H1 (cell line): ENCODE measurements around the gene PSD2. TPM values are rescaled to one million over a fixed set of nuclear protein-coding genes. Genes with fewer than 3 reads are reported as not detected.

Experiments used
- CHD2 ChIP-seq: IDR thresholded peaks from 2 replicates; pipeline ENCODE4 v1.6.1; 2012; ENCODE audit warnings: low read length, improper control_type of control experiment
- NRF1 ChIP-seq: IDR thresholded peaks from 2 replicates; pipeline ENCODE4 v1.6.1; 2011; ENCODE audit warnings: mild to moderate bottlenecking, low read depth, low read length, improper control_type of control experiment
- SIRT6 ChIP-seq: IDR thresholded peaks from one replicate; pipeline ENCODE4 v1.7.1; 2012; ENCODE audit warnings: low read length, inconsistent platforms
- SP1 ChIP-seq: IDR thresholded peaks from 2 replicates; pipeline ENCODE4 v1.6.1; 2011; ENCODE audit warnings: low read depth, low read length
- TBP ChIP-seq: IDR thresholded peaks from 2 replicates; pipeline ENCODE4 v1.6.1; 2011; ENCODE audit warnings: low read depth, low read length, improper control_type of control experiment
- USF2 ChIP-seq: IDR thresholded peaks from 2 replicates; pipeline ENCODE4 v1.6.1; 2011; ENCODE audit warnings: low read length, improper control_type of control experiment
- polyA plus RNA-seq, 7 experiments: library from polyadenylated mRNA; depleted of rRNA in 3 of 7; stranded (reverse) in 5 of 7; unstranded in 2 of 7; fragments of >200 nt in 5 of 7; fragments of 200-250 nt in 2 of 7; gene quantifications; 1 replicate in 5 of 7; 2 replicates in 1 of 7; 4 replicates in 1 of 7; pipeline versions ENCODE4 v1.2.1 to v1.2.3, GENCODE V29; 2011 to 2013; ENCODE audit warnings: missing spikeins in 2 of 7, mixed read lengths in 2 of 7
- total RNA-seq: library from RNA; stranded (reverse); fragmentation: NEBNext Ultra II Directional; extraction: Animal tissue kit (Norgen Biotek cat#: 25700); gene quantifications from 2 replicates; pipeline ENCODE4 v1.2.1, GENCODE V29; 2021
- TF ChIP-seq, protein P1 (sequence below): fragments of 300-600 bp; sonication (generic); IDR thresholded peaks from 2 replicates; pipeline ENCODE4 v1.7.1; 2012; ENCODE audit warnings: low read length, moderate library complexity, mild to moderate bottlenecking, inconsistent platforms; ENCODE audit not compliant: insufficient replicate concordance
- TF ChIP-seq, protein P2 (sequence below): IDR thresholded peaks from 2 replicates; pipeline ENCODE4 v1.6.1; 2012; ENCODE audit warnings: inconsistent platforms

The PSD2 gene
- total and polyA plus RNA-seq, 2 of the 8 experiments (the other 6 are each of a cell fraction or from before 2014, with no cell fraction given): 0.06 to 0.14 TPM

DNA sequence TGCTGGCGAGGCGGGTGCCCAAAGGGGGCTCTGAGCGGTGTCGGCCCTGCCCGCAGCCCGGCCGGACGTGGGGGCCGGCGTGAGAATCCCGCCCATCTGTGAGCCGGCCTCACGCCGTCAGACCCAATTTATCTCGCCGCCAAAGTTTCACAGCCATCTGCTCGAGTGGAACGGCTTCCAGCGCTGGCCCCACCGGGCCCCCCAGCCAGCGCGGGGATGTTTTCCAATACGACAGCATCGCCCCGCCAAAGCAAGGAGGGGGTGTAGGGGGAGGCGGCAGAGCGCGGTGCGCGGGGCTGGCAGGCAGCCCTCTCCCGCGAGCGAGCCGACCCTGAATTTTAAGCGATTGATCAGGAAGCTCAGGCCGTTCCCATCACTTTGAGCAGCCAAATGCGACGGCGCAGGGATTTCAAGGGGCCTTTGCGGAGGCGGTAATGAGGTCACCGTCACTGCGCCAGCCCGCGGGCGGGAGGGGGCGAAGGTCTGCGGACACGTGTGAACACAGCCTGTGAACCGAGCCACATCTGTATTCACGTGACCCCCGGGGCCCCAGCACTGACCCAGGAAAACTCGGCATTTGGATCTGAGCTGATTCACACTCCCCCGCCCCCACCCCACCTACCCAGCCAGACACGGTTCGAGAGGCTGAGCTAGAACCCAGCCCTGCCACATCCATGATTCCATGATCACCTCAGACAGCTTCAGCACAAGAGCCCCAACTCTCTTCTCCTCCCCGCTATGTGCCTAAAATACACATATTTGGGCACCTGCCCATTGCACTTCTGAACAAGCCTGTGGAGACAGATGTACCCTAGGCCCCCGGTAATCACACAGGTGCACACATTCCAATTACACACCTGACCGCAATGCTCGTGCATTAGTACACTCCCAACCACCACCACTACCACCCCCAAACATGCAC is 47.8 kb upstream of the PSD2 start (continued):
- TF ChIP-seq, protein P1, sequence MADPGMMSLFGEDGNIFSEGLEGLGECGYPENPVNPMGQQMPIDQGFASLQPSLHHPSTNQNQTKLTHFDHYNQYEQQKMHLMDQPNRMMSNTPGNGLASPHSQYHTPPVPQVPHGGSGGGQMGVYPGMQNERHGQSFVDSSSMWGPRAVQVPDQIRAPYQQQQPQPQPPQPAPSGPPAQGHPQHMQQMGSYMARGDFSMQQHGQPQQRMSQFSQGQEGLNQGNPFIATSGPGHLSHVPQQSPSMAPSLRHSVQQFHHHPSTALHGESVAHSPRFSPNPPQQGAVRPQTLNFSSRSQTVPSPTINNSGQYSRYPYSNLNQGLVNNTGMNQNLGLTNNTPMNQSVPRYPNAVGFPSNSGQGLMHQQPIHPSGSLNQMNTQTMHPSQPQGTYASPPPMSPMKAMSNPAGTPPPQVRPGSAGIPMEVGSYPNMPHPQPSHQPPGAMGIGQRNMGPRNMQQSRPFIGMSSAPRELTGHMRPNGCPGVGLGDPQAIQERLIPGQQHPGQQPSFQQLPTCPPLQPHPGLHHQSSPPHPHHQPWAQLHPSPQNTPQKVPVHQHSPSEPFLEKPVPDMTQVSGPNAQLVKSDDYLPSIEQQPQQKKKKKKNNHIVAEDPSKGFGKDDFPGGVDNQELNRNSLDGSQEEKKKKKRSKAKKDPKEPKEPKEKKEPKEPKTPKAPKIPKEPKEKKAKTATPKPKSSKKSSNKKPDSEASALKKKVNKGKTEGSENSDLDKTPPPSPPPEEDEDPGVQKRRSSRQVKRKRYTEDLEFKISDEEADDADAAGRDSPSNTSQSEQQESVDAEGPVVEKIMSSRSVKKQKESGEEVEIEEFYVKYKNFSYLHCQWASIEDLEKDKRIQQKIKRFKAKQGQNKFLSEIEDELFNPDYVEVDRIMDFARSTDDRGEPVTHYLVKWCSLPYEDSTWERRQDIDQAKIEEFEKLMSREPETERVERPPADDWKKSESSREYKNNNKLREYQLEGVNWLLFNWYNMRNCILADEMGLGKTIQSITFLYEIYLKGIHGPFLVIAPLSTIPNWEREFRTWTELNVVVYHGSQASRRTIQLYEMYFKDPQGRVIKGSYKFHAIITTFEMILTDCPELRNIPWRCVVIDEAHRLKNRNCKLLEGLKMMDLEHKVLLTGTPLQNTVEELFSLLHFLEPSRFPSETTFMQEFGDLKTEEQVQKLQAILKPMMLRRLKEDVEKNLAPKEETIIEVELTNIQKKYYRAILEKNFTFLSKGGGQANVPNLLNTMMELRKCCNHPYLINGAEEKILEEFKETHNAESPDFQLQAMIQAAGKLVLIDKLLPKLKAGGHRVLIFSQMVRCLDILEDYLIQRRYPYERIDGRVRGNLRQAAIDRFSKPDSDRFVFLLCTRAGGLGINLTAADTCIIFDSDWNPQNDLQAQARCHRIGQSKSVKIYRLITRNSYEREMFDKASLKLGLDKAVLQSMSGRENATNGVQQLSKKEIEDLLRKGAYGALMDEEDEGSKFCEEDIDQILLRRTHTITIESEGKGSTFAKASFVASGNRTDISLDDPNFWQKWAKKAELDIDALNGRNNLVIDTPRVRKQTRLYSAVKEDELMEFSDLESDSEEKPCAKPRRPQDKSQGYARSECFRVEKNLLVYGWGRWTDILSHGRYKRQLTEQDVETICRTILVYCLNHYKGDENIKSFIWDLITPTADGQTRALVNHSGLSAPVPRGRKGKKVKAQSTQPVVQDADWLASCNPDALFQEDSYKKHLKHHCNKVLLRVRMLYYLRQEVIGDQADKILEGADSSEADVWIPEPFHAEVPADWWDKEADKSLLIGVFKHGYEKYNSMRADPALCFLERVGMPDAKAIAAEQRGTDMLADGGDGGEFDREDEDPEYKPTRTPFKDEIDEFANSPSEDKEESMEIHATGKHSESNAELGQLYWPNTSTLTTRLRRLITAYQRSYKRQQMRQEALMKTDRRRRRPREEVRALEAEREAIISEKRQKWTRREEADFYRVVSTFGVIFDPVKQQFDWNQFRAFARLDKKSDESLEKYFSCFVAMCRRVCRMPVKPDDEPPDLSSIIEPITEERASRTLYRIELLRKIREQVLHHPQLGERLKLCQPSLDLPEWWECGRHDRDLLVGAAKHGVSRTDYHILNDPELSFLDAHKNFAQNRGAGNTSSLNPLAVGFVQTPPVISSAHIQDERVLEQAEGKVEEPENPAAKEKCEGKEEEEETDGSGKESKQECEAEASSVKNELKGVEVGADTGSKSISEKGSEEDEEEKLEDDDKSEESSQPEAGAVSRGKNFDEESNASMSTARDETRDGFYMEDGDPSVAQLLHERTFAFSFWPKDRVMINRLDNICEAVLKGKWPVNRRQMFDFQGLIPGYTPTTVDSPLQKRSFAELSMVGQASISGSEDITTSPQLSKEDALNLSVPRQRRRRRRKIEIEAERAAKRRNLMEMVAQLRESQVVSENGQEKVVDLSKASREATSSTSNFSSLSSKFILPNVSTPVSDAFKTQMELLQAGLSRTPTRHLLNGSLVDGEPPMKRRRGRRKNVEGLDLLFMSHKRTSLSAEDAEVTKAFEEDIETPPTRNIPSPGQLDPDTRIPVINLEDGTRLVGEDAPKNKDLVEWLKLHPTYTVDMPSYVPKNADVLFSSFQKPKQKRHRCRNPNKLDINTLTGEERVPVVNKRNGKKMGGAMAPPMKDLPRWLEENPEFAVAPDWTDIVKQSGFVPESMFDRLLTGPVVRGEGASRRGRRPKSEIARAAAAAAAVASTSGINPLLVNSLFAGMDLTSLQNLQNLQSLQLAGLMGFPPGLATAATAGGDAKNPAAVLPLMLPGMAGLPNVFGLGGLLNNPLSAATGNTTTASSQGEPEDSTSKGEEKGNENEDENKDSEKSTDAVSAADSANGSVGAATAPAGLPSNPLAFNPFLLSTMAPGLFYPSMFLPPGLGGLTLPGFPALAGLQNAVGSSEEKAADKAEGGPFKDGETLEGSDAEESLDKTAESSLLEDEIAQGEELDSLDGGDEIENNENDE: no peak
- TF ChIP-seq SP1: no peak
- no peak for TF ChIP-seq NRF1
- no peak for TF ChIP-seq TBP
- TF ChIP-seq CHD2: no peak
- no peak for TF ChIP-seq SIRT6
- TF ChIP-seq, protein P2, sequence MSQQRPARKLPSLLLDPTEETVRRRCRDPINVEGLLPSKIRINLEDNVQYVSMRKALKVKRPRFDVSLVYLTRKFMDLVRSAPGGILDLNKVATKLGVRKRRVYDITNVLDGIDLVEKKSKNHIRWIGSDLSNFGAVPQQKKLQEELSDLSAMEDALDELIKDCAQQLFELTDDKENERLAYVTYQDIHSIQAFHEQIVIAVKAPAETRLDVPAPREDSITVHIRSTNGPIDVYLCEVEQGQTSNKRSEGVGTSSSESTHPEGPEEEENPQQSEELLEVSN: peak; percentile 64
- no peak for TF ChIP-seq USF2
